A673 (cell line): Measurements from ENCODE around the gene ASCL4. TPM values are rescaled to one million over a fixed set of nuclear protein-coding genes. Genes with fewer than 3 reads are reported as not detected.

Source experiments
- BruUV-seq: library from RNA; stranded (reverse); fragments of 400-500 nt; replicated peaks from 2 replicates; lab custom pipeline; 2021; lab: Mats Ljungman, UMichigan
- CTCF ChIA-PET: fragments of 300-600 bp; sonication (Branson Sonifier 250); formaldehyde crosslinking; loops from one replicate; lab custom pipeline; 2022; ENCODE audit warnings: antibody characterized with exemption; lab: Charles Lee
- POLR2A ChIA-PET: fragments of 300-600 bp; sonication (Branson Sonifier 250); formaldehyde crosslinking; loops from one replicate; lab custom pipeline; 2022; ENCODE audit warnings: antibody characterized with exemption; ENCODE audit not compliant: low non-redundant PET; lab: Charles Lee
- DNase-seq: peaks from one replicate; pipeline ENCODE4 v3.0.0-alpha.2; 2015; ENCODE audit warnings: low spot score
- H3K27ac ChIP-seq: fragments of 200-600 bp; sonication (generic); 2 replicates; pipeline ENCODE4 v1.5.1; 2016; ENCODE audit warnings: mixed run types, low read depth, mild to moderate bottlenecking, mixed read lengths, antibody characterized with exemption, low read length; ENCODE audit not compliant: poor library complexity, severe bottlenecking
- H3K27me3 ChIP-seq: fragments of 200-600 bp; sonication (generic); replicated peaks from 2 replicates; pipeline ENCODE4 v1.6.1; 2017; ENCODE audit warnings: mixed run types, low read depth, mild to moderate bottlenecking, mixed read lengths, antibody characterized with exemption, low read length; ENCODE audit not compliant: insufficient read depth, poor library complexity
- H3K36me3 ChIP-seq: fragments of 200-600 bp; sonication (generic); 2 replicates; pipeline ENCODE4 v1.6.1; 2016; ENCODE audit warnings: mixed run types, mild to moderate bottlenecking, mixed read lengths, antibody characterized with exemption, low read length; ENCODE audit not compliant: insufficient read depth, poor library complexity, severe bottlenecking
- H3K4me1 ChIP-seq: fragments of 200-600 bp; sonication (generic); 2 replicates; pipeline ENCODE4 v1.6.1; 2017; ENCODE audit warnings: mixed run types, mild to moderate bottlenecking, mixed read lengths, antibody characterized with exemption, low read length; ENCODE audit not compliant: insufficient read depth, poor library complexity, severe bottlenecking
- H3K4me3 ChIP-seq: fragments of 200-600 bp; sonication (generic); 2 replicates; pipeline ENCODE4 v1.5.1; 2016; ENCODE audit warnings: low read depth, mixed run types, mild to moderate bottlenecking, mixed read lengths, low read length; ENCODE audit not compliant: poor library complexity, severe bottlenecking
- H3K9me3 ChIP-seq: fragments of 200-600 bp; sonication (generic); 2 replicates; pipeline ENCODE4 v1.6.1; 2016; ENCODE audit warnings: mixed run types, low read depth, mild to moderate bottlenecking, mixed read lengths, antibody characterized with exemption, low read length; ENCODE audit not compliant: poor library complexity, severe bottlenecking
- CTCF ChIP-seq: fragments of 300-800, 200-600 bp; sonication (generic); conservative IDR thresholded peaks from 2 replicates; pipeline ENCODE4 v1.5.1; 2017; ENCODE audit warnings: low read depth, mild to moderate bottlenecking, antibody characterized with exemption, low read length, moderate library complexity, mixed read lengths
- EZH2 ChIP-seq: fragments of 200-600 bp; sonication (generic); IDR thresholded peaks from 2 replicates; pipeline ENCODE4 v1.6.1; 2017; ENCODE audit warnings: borderline replicate concordance, low read depth, mild to moderate bottlenecking, mixed read lengths, antibody characterized with exemption, low read length; ENCODE audit not compliant: poor library complexity, severe bottlenecking
- intact Hi-C: fragments of 100-400 bp; cut with micrococcal nuclease; formaldehyde crosslinking; loops from one replicate; pipeline ENCODE4 v1.10.0; 2022; ENCODE audit not compliant: unreplicated experiment
- total RNA-seq: library from RNA; stranded (reverse); gene quantifications from 2 replicates; pipeline ENCODE4 v1.2.3, GENCODE V29; 2021

Gene ASCL4
- total RNA-seq, 1 experiment from 2014 or later = not detected

- Histone ChIP-seq H3K36me3 (peaks cover 57% of the 10 kb centered on the region), H3K27me3 (no peaks in the 10 kb centered on the region), H3K4me3 (no peak overlapping the region), H3K4me1 (no peaks in the 10 kb centered on the region), H3K27ac (no peak overlapping the region), H3K9me3 (no peaks in the 10 kb centered on the region)
- TF ChIP-seq CTCF (no peak), EZH2 (no peak)
- ChIA-PET POLR2A (no interaction called here), CTCF (no interaction called here)
- intact Hi-C loops = no loop called here
- no peak for DNase-seq
- BruUV-seq = no TSS peak
Observed at GRCh38 chr12:107735763-107736162, 38.7 kb upstream of the ASCL4 start.

- no peak for DNase-seq
- Histone ChIP-seq H3K36me3 (peaks cover 69% of the 10 kb centered on the region), H3K4me1 (no peaks in the 10 kb centered on the region), H3K27ac (no peak overlapping the region), H3K4me3 (no peak overlapping the region), H3K9me3 (no peaks in the 10 kb centered on the region), H3K27me3 (no peaks in the 10 kb centered on the region)
- CTCF ChIA-PET = no interaction called here
- intact Hi-C loops = no loop called here
- TF ChIP-seq CTCF (no peak), EZH2 (no peak)
- POLR2A ChIA-PET = no interaction called here
- no TSS peak for BruUV-seq
Observed at GRCh38 chr12:107736914-107737313, 37.6 kb upstream of the ASCL4 start.

GRCh38 chr12:107748472-107748871 lies 26.0 kb upstream of the ASCL4 start:
- peaks cover 71% of the 10 kb centered on the region for H3K36me3 ChIP-seq

More at GRCh38 chr12:107748472-107748871, 26.0 kb upstream of the ASCL4 start:
- Histone ChIP-seq H3K4me1 (no peaks in the 10 kb centered on the region), H3K27ac (no peak overlapping the region), H3K4me3 (no peak overlapping the region), H3K9me3 (no peaks in the 10 kb centered on the region), H3K27me3 (no peaks in the 10 kb centered on the region)
- no peak for TF ChIP-seq EZH2
- no peak for TF ChIP-seq CTCF
- no peak for DNase-seq
- intact Hi-C loops = no loop called here
- ChIA-PET CTCF (interaction anchor here (0.5 kb wide), 1 partner anchor 73 kb away, joined by 4 read pairs; no protein-coding TSS in a partner anchor), POLR2A (interaction anchor here (0.7 kb wide), 1 partner anchor 405 kb away, joined by 6 read pairs; no protein-coding TSS in a partner anchor)
- BruUV-seq = no TSS peak
